Hepatic stellate cell (primary cell): Measurements from ENCODE around the gene LMF1.

ENCODE experiments used
- DNase-seq: peaks from one replicate; pipeline ENCODE4 v3.0.0; 2011; ENCODE audit warnings: low spot score

Gene LMF1

DNA sequence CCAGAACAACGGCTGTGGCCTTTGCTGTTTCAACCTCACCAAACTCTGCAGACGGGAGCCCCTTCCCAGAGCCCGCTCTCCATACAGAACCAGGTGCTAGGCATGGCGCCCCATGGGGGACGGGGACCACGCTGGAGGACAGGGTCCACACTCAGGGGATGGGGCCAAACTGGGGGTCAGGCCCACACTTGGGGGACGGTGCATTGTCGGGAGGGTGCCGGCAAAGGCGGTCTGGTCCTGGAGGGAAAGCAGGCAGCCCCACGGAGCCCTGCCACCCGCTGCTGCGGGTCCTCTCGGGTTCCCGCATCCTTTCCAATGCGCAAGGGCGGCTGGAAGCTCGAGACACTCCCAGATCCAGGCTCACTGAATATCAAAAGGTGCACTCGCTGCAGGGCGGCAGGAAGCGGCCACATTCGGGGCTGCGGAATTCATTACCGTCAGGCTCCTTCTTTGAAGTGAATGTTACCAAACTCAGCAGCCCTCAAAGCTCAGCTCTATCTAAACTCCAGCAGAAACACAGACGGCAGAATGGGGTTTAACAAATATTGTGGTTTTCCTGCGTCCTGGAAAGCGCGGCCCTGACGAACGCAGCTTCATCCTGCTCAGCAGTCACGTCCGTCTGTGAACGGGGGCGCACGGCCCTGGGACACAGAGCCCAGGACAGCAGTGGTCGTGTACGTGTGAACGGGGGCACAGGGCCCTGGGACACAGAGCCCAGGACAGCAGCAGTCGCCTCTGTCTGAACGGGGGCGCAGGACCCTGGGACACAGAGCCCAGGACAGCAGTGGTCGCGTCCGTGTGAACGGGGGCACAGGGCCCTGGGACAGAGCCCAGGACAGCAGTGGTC, 41.3 kb downstream of the LMF1 start:
- DNase-seq = no peak

GRCh38 chr16:928526-928925, 42.3 kb downstream of the LMF1 start:
- DNase-seq = no peak

DNA sequence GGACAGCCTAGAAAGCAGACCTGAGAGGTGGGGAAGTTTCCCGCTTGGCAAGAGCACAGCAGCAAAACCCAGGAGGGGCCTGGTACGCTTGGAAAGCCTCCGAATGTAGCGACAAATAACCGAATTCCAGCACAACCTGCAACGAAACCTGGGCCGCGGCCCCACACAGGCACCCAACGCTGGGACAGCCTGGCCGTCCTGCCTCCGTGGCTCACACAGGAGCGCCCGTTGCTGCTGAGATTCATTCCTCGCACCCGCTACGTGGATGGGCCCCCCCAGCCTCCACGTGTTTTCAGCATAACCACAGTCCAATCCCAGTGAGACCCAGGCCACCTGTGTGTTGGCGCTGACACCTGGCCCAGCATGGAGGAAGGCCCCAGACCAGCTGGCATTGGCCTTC, 42.9 kb downstream of the LMF1 start:
- no peak for DNase-seq

DNA sequence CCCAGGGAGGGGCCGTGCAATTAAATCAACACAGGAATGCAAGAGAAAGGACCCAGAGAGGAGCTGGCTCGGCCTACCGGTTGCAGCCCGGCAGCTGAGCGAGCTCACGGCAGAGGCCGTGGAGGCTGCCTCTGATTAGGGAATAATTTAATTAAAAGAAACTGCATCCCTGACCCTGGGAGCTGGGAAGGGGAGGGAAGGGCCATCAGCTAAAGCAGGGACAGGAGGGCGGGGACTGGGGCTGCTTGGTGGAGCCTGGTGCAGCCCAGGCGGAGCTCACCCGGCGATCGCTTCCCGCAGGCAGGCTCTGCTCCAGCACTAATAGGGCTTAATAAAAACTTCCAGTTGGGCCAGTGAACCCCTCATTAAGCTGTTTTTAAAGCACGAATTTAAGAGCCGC, 43.4 kb downstream of the LMF1 start:
- DNase-seq = no peak

GRCh38 chr16:926715-927114, 44.1 kb downstream of the LMF1 start:
- no peak for DNase-seq

- DNase-seq = no peak
Measured at GRCh38 chr16:924806-925205, 46.0 kb downstream of the LMF1 start.

GRCh38 chr16:924063-924462, 46.7 kb downstream of the LMF1 start:
- no peak for DNase-seq

GRCh38 chr16:923184-923583, 47.6 kb downstream of the LMF1 start:
- no peak for DNase-seq

DNA sequence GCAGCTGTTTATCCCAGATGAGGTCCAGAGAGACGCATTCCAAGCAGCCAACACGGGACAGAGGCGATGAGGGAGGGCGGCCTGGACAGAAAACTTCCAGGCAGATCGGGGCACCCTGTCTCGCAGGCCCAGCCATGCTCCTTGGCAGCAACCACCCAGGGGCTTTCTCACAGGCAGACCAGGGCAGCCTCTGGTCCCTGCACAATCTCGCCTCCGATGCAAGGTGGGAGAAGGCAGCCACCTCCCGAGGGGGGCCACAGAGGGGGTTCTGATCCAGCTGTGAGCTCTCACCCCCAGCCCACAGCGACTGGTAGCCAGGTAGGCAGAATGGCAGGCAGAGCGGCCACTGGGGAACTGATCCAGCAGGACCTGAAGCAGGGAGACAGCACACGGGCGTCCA, 48.7 kb downstream of the LMF1 start:
- DNase-seq = no peak

DNA sequence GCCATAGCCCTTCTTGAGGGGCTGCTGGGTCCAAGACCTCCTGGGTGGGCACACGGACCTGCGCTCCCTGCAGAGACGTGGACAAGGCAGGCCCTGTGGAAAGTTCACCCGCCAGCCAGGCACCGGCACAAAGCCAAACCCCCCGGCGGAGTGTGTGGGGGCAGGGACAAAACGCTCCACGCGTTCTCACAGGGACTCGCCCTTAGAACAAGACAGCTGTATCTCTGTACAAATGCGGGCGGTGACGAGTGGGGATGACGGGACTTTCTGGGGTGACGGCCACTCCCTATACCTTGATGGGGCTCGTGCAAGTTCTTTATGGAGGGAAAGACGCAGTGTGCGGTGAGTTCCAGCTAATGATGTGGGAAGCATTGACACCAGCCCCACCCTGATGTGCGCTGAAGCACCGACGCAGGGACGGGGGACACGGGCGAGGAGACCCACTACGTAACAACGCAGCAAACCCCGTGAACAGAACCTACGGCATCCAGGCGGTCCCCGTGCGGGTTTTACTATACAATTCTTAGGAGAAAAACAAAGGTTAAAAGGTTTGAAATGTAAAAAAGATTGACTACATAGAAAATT, 49.4 kb downstream of the LMF1 start:
- DNase-seq = no peak

GRCh38 chr16:920717-921116, 50.1 kb downstream of the LMF1 start:
- peak; percentile 78 for DNase-seq

DNA sequence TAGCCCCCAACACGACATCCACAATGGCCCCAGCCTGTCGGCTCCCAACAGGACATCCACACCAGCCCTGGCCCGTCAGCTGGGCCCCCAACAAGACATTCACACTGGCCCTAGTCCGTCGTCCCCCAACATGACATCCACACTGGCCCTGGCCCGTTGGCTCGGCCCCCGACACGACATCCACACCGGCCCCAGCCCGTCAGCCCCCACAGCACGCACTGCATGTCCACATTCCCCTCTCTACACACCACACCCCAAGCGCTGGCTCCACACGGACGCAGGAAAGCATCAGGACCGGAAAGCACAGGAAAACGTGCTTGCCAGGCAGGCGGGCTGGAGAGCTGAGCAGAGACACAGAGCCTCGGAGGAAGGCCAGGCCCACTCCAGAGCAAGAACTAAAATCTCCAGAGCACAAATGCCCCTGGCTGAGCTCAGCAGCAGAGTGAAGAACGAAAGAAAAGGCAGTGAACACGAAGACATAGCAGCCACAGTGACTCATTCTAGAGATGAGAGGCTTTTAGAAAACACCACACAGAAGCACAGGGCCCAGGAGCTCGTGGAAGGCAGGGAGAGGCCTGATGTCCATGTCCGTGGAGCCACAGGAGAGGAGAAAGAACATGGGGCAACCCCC, 50.6 kb downstream of the LMF1 start:
- DNase-seq = peak; percentile 79

DNA sequence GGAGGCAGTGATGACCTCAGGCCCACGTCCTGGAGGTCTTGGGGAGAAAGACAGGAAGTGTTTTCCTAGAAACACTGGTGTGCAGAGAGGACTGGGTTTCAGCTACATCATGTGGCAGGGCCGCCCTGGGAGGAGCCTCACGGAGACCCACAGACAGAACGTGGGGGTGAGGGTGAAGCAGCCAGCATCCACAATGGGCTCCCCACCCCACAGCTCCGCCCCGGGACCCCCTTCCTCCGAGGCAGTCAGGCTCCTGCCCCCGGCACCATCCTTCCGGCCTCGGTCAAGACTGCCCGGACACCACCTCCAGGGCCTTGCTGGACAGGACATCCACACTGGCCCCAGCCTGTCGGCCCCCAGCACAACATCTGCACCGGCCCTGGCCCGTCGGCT, 51.1 kb downstream of the LMF1 start:
- no peak for DNase-seq

- no peak for DNase-seq
Measured at GRCh38 chr16:918741-919657, 51.8 kb downstream of the LMF1 start.

DNA sequence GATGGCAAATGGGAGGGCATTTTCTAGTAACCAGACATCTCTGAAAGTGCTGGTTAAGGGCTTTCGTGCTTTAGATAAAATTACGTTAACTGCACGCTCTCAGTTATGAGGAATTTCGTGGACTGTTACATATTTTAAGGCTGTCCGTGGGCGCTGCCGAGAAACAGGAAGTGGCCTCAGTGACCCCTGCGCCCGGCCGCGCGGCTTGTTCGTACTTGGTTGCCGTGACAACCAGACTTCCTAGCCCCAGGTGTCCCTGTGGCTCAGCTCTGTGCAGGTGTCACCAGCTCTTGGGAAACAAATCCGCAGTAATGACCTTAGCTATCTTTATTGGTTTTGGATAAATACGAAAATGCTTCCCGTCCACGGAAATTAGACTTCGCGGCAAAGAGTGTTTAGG, 52.7 kb downstream of the LMF1 start:
- DNase-seq = no peak

GRCh38 chr16:917591-918061, 53.2 kb downstream of the LMF1 start:
- DNase-seq = no peak

GRCh38 chr16:916035-916799, 54.6 kb downstream of the LMF1 start:
- DNase-seq = no peak

DNA sequence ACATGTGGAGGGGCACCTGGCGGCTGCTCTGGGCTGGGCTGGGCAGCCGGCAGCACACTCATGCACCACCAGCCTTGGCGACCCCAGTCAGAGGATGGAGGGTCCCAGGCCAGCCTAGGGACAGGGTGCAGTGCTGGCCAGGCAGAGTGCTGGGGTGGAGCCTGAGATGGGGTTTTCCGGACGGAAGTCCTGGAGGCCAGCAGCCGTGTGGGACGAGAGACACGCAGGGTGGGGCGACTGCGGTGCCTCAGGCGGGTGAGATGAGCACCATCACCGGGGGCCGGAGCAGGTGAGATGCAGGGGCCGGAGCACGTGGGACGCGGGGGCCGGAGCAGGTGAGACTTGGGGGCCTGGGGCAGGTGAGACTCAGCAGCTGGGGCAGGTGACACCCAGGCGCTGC, 55.2 kb downstream of the LMF1 start:
- DNase-seq = no peak

- DNase-seq = no peak
Measured at GRCh38 chr16:914440-914839, 56.3 kb downstream of the LMF1 start.

DNA sequence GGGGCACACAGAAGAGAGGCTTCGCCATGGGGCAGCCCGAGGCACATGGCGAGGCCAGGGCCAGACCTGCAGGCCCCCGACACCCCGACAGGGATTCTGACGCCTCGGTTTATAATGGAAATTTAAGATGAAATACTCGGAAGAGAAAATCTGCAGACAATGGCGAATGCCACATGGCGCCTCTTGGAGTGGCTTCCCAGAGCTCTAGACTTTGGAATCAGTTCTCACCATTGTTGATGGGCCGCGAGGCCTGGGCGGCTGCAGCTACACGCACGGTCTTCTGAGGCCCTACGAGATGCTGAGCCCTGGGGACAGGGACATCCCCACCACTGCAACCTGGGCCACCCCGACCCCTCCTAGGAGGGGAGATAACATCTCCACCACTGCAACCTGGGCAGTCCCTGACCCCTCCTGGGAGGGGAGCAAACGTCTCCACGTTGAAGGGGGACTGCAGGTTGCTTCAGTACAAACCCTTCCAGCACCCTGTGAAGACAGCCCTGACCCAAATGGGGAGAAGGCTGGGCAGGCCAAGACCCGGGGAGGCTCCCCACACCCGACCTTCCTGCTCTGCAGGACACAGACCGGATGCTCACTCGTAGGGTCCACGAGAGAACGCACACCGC, 56.9 kb downstream of the LMF1 start:
- DNase-seq = no peak
